HG03520 (cell line): ENCODE data around the gene WFDC12.

Source experiments
- ATAC-seq: cut with Tn5 transposase; IDR thresholded peaks from one replicate; pipeline ENCODE4 v1.9.1; 2021; ENCODE audit warnings: mild to moderate bottlenecking, moderate library complexity; ENCODE audit not compliant: unreplicated experiment

Gene WFDC12

DNA sequence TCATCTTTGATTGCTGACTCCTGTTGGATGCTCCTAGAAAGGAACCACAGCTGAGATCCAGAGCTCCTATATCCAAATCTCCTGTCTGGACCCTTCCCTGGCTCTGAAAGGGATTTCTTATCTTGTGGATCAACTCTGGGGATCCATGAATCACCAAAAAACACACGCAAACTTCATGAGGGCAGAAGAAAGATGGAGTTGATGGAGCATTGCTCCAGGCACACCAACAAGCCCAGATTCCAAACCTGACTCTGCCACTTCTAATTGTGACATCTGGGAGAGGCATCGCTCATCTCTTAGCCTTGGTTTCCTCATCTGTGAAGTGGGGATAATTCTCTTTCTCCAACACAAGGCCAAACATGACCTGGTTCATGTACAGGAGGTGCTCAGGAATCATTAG lies 30.1 kb downstream of the WFDC12 start:
- ATAC-seq, result no peak

DNA sequence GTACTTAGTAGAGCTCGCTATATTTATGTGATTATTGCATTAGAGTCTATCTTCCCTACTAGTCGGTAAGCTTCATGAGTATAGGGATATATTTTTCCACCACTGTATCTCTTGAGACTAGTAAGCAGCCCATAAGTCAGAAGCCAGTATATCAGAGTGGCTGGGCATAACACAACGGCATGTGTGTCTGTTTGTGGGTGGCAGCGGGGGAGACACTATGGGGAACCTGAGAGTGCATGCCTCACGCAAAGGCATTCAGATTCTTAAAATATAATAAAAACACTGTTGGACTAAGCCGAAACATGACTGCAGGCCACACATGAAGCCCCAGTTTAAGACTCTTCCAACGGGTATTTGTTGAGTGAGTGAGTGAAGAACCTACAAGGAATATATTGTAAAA lies 31.4 kb downstream of the WFDC12 start:
- ATAC-seq, result no peak

DNA sequence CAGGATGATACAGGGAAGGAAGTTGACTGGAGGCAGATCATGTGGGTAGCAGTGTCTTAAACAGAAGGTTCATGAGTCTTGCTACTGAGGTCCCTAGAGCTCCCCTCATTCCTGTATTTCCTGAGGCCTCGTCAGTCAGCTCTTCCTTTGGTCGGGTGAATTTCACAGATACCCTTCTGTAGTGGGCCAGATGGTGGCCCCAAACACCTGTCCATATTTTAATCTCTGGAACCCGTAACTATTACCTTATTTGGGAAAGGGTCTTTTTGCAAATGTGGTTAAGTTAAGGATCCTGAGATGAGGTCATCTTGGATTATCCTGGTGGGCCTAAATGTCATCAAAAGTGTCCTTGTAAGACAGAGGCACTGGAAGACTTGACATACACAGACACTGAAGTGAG lies 32.9 kb downstream of the WFDC12 start:
- no peak for ATAC-seq

DNA sequence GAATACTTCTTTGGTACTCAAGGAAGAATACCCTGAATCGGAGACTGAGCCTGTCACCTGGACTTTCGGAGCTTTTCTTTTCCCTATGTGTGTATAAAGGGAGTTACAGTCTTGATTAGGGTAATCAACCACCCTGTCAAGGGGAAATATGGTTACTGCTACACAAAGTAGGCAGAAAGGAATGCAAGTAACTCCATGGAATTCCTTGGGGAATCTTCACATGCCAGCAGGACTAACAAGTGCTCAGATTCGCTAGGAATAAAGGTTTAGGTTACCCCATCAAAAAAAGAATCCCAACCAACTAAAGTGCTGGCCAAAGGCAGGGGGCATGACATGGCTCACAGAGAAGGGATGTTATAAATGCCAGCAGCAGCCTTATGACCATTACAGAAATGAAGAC lies 33.8 kb downstream of the WFDC12 start:
- no peak for ATAC-seq

DNA sequence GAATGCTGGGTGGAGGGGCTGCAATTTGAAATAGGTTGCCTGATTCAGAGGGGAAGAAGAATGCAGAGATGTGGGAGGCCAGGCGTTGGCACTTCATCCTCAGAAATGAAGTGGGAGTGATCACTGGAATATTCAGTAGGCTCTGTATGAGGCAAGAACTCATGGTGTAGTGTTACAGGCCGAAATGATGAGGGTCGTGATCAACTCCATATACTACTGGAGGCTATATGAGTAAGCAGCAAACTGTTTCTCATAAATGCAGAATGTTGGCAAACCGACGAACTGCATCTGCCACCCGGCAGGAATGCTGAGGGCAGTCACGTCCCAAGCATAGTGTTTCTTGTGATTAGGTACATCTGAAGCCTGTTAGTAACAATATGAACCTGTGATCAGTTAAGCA lies 36.0 kb downstream of the WFDC12 start:
- no peak for ATAC-seq

DNA sequence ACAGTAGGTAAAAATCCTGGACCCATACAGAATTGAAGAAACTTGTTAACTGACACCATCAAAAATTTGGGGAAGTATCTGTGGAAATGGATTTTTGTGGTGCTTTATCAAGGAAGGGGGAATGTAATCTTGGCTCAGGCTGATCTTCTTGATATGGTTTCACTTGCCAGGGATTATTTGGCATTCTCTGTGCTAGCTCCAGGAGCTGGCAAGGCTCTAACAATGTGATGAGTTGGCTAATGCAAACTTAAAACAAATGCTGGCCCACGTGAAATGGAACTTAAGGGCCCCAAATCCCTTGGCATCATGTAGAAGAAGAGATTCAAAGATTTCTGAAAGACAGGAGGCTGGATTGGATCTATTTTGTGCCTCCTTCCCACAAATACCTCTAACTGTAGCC lies 36.5 kb downstream of the WFDC12 start:
- no peak for ATAC-seq

DNA sequence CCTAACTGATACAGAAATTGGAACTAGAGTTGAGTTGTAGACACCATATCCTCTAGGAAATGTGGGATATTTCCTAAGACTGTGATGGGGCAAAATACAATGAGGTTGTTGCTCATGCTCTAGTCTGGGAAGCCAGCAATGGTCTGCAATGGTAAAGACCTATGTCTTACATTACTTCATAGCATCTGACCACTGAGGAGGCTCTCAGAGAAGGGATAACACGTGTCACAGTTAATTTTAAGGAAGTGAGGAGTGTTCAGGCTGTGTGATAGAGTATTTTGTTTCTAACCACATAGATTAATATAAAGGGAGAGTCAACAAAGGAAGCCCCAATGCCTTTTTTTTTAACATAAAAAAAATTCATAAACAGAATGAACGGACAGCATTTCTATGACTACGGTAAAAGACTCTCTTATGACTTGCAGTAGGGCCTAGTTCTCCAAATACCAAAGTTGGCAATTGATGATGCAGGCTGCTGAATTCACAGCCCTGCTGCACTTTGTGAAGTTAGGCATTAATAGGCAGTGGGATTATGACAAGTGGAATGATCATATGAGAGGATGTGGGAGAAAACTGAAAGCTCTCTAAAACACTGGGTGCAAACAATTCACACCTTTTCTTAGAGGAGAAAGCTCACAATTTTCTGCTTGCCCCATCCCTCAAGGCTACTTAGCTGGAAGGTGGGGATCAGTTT lies 37.0 kb downstream of the WFDC12 start:
- no peak for ATAC-seq

DNA sequence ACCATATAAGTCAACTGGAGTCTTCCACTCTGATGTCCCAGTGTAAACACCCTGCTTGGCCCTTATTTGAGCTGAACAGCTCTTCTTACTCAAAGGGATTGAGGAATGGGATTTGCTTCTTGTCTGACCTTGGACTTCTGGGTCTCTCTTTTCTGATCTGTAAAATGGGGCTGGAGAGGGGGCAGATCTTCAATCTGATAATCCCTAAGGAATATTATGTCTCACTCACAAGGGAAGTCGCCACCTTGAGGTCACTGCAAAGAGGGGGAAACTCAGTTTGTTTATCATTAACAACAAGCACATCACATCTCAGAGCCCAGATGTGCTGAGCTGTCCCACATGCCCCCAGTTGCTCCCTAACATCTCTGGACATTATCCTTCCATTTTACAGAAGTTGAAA lies 38.4 kb downstream of the WFDC12 start:
- no peak for ATAC-seq

DNA sequence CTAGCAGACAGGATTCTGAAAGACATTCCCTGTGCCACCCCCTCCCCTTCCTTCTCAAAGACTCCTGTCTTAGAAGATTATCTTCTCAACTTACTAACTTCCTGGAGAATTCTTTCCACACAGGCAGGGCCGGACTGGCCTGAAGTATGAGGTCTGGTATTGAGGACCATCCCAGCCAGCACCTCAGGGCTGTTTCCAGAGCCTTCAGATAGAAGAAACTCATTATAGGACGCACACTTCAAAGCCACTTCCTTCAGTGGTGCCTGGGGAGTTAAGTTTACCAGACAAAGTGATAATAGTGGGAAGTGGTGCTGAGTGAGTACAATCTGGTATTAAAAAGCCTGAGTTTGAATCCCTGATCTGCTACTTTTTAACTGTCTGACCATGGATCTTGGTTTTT lies 39.0 kb downstream of the WFDC12 start:
- no peak for ATAC-seq

DNA sequence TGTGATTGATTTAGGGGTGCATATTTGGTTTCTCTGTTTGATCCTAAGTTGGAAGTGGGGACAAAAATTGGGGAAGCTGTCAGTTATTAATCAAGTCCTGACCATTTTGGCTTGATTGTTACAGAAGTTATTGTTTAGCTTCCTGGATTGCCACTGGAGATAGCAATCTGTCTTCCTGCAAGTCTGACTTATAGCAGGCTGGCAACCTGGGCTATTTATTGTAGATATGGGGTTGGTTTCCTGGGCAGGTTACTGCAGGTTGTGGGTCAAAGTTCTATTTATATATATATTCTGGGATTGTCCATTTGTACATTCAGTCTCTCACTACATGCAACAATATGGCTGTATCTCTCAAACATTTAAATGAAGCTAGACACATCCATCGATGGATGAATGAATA lies 41.1 kb downstream of the WFDC12 start:
- ATAC-seq, result no peak

DNA sequence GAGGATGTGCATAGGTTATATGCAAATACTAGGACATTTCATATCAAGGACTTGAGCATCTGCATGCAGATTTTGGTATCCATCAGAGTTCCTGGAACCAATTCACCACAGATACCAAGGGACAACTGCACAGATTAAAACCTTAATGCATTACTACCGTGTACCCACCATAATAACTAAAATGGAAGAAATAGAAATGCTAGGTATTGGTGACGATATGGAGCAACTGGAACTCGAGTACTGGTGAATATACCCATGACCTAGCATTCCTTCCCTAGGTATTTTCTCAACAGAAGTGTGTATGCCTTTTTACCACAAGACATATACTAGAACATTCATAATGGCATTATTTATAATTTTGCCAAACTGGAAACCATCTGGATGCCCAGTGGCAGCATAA lies 41.8 kb downstream of the WFDC12 start:
- ATAC-seq, result no peak

DNA sequence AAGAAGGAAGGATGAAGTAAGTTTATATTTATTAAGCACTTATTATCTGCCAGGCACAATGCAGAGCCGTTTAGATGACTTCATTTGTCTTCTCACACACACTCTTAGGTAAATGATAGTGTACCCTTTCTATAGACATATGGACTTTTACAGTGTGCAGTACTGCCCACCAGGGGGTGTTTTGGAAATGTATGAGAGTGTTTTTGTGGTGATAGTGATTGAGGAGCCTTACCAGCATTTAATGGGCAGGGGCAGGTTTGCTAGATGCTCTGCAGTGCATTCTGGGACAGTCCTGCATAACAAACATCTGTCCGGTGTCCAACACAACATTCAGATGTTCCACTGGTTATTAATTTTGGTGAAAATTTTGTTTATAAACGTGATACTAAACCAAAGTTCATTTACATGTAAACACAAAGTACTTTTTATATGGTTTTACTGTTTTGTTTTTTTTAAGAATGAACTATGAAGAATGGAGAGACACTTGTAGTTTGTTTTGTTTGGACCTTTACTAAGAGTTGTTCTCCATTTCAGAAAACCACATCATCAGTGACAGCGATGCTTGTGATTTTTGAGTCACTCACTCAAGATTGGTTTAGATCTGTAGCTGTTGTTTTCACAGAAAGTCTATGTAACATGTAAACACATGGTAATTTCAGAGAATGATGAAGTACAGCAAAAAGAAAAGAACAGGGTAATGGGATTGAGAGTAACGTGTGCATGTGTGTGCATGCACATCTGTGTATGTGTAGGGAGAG lies 43.2 kb downstream of the WFDC12 start:
- ATAC-seq, result no peak

DNA sequence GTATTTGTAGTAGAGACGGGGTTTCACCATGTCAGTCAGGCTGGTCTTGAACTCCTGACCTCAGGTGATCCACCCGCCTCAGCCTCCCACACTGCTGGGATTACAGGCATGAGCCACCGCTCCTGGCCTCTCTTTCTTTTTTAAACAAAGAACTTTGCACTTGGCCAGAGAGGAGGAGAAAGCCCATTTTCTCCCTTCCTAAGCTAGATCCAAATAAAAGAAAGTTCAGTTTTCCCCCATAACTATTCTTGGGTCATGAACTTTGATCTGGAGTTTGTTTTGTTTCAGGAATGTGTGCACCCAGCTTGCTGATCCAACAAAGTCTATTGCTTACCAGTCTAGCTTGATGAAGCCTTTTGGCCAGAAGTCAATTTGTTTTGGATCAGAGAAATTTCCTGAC lies 46.7 kb downstream of the WFDC12 start:
- no peak for ATAC-seq
